Small intestine (tissue), 7 donors: ENCODE data around the gene KLHL5. TPM values are rescaled to one million over a fixed set of nuclear protein-coding genes. Genes with fewer than 3 reads are reported as not detected.

Experiments
- DNase-seq, 2 donors: peaks; one replicate each; pipeline versions ENCODE4 v3.0.0 to v3.0.0-alpha.2; 2013
- FAIRE-seq: peaks from 2 replicates; lab custom pipeline; 2012; peaks lifted over from hg19 to GRCh38; lab: Jason Lieb, UNC
- H3K27ac ChIP-seq, 3 donors: one replicate each; pipeline ENCODE4 v1.5.1; 2013; ENCODE audit warnings: low read length in 2 of 3, mild to moderate bottlenecking in 2 of 3, control low read depth in 1 of 3, inconsistent platforms in 1 of 3, low read depth in 1 of 3, moderate library complexity in 1 of 3
- H3K27me3 ChIP-seq, 3 donors: one replicate each; pipeline ENCODE4 v1.6.1; 2013; ENCODE audit warnings: low read length in 3 of 3, inconsistent platforms in 1 of 3; ENCODE audit not compliant: control insufficient read depth in 3 of 3, insufficient read depth in 3 of 3
- H3K36me3 ChIP-seq, 3 donors: one replicate each; pipeline ENCODE4 v1.6.1; 2013; ENCODE audit warnings: low read length in 3 of 3, inconsistent platforms in 1 of 3, low read depth in 1 of 3, mild to moderate bottlenecking in 1 of 3, moderate library complexity in 1 of 3; ENCODE audit not compliant: control insufficient read depth in 3 of 3, insufficient read depth in 2 of 3
- H3K4me1 ChIP-seq, 3 donors: one replicate each; pipeline ENCODE4 v1.6.1; 2013; ENCODE audit warnings: low read length in 2 of 3, inconsistent platforms in 1 of 3, low read depth in 1 of 3, mild to moderate bottlenecking in 1 of 3, moderate library complexity in 1 of 3; ENCODE audit not compliant: control insufficient read depth in 3 of 3, insufficient read depth in 2 of 3
- H3K4me3 ChIP-seq, 3 donors: one replicate each; pipeline ENCODE4 v1.5.1; 2013; ENCODE audit warnings: low read length in 3 of 3, control low read depth in 1 of 3, inconsistent platforms in 1 of 3, low read depth in 1 of 3, mild to moderate bottlenecking in 1 of 3, moderate library complexity in 1 of 3
- H3K9me3 ChIP-seq, 2 donors: one replicate each; pipeline ENCODE4 v1.6.1; 2013; ENCODE audit warnings: low read depth in 1 of 2, low read length in 1 of 2; ENCODE audit not compliant: control insufficient read depth in 2 of 2, insufficient read depth in 1 of 2
- WGBS, 3 donors: extraction: QIAGEN DNeasy Blood & Tissue Kit; methylation state at CpG; one replicate each; pipeline ENCODE4 v1.1.7; 2013; 5-methylcytosine and 5-hydroxymethylcytosine counted together
- polyA plus RNA-seq, 4 donors: library from polyadenylated mRNA; stranded (reverse) in 3 of 4; unstranded in 1 of 4; fragments of 200-250 nt in 3 of 4; fragments of 120-200 nt in 1 of 4; gene quantifications; one replicate each; pipeline versions ENCODE4 v1.2.1 to v1.2.3, GENCODE V29; 2013
- donor health status: healthy with polysubstance abuse.
- donor health status: control.
- donor health status: control.
- donor health status: Bipolar disorder and iron deficiency.
- donor health status: healthy.

Gene KLHL5
- polyA plus RNA-seq, 4 donors = 4.5 to 18.9 (median 9.3) TPM

GRCh38 chr4:39097290-39097689 is 35.3 kb downstream of the KLHL5 start:
- Histone ChIP-seq H3K9me3 (no peaks in the 10 kb centered on the region), H3K27ac (no peak overlapping the region), H3K36me3 (peaks cover 0 to 2% (median 0%) of the 10 kb centered on the region in 3 donors), H3K27me3 (no peaks in the 10 kb centered on the region), H3K4me1 (no peaks in the 10 kb centered on the region), H3K4me3 (no peak overlapping the region)
- 78 to 84% (median 79%) methylated on average over 5 of the region's 5 CpGs for WGBS, 3 donors
- FAIRE-seq = no peak
- no peak for DNase-seq

GRCh38 chr4:39102297-39102696 is 40.3 kb downstream of the KLHL5 start:
- no peaks in the 10 kb centered on the region for H3K27me3 ChIP-seq
- no peak for FAIRE-seq
- no peak overlapping the region for H3K4me3 ChIP-seq
- no peaks in the 10 kb centered on the region for H3K4me1 ChIP-seq
- 86 to 90% (median 90%) methylated on average over 7 of the region's 7 CpGs for WGBS, 3 donors
- peaks cover 0 to 4% of the 10 kb centered on the region in 2 donors for H3K9me3 ChIP-seq
- DNase-seq = no peak
- no peak overlapping the region for H3K27ac ChIP-seq
- H3K36me3 ChIP-seq = peaks cover 0 to 7% (median 6%) of the 10 kb centered on the region in 3 donors

GRCh38 chr4:39103291-39103690 is 41.3 kb downstream of the KLHL5 start:
- DNase-seq (no peak), FAIRE-seq (no peak)
- whole genome bisulfite sequencing, 3 donors = 94 to 97% (median 95%) methylated on average over 6 of the region's 6 CpGs
- Histone ChIP-seq H3K9me3 (peaks cover 0 to 4% of the 10 kb centered on the region in 2 donors), H3K36me3 (peaks cover 0 to 7% (median 6%) of the 10 kb centered on the region in 3 donors), H3K4me3 (no peak overlapping the region), H3K27ac (no peak overlapping the region), H3K4me1 (no peaks in the 10 kb centered on the region), H3K27me3 (no peaks in the 10 kb centered on the region)

- no peaks in the 10 kb centered on the region for H3K4me1 ChIP-seq
- H3K36me3 ChIP-seq = peaks cover 0 to 7% (median 6%) of the 10 kb centered on the region in 3 donors
- no peak overlapping the region for H3K4me3 ChIP-seq
- no peak overlapping the region for H3K27ac ChIP-seq
- FAIRE-seq (no peak), DNase-seq (no peak)
- WGBS, 3 donors = 94 to 95% (median 94%) methylated on average over 2 of the region's 2 CpGs
- H3K9me3 ChIP-seq = peaks cover 0 to 4% of the 10 kb centered on the region in 2 donors
- H3K27me3 ChIP-seq = no peaks in the 10 kb centered on the region
These were observed 42.2 kb downstream of the KLHL5 start for GRCh38 chr4:39104255-39104654.

GRCh38 chr4:39106011-39106410 is 44.0 kb downstream of the KLHL5 start:
- Histone ChIP-seq H3K9me3 (peaks cover 0 to 4% of the 10 kb centered on the region in 2 donors), H3K4me1 (no peaks in the 10 kb centered on the region), H3K27ac (no peak overlapping the region), H3K27me3 (no peaks in the 10 kb centered on the region), H3K4me3 (no peak overlapping the region), H3K36me3 (peaks cover 0 to 11% (median 6%) of the 10 kb centered on the region in 3 donors)
- WGBS, 3 donors = 96 to 100% (median 98%) methylated on average over 4 of the region's 4 CpGs
- FAIRE-seq (no peak), DNase-seq (no peak)

GRCh38 chr4:39114436-39114835 is 52.4 kb downstream of the KLHL5 start:
- Histone ChIP-seq H3K9me3 (no peaks in the 10 kb centered on the region), H3K4me1 (peaks cover 0 to 4% (median 0%) of the 10 kb centered on the region in 3 donors), H3K4me3 (no peak overlapping the region), H3K27ac (no peak overlapping the region), H3K36me3 (peaks cover 0 to 4% (median 0%) of the 10 kb centered on the region in 3 donors), H3K27me3 (no peaks in the 10 kb centered on the region)
- DNase-seq (no peak), FAIRE-seq (no peak)
- WGBS, 3 donors = 75 to 85% (median 83%) methylated on average over 2 of the region's 2 CpGs

GRCh38 chr4:39118034-39118658 is 56.1 kb downstream of the KLHL5 start:
- H3K9me3 ChIP-seq = no peaks in the 10 kb centered on the region
- DNase-seq (no peak), FAIRE-seq (no peak)
- WGBS, 3 donors = 90 to 94% (median 92%) methylated on average over 6 of the region's 6 CpGs
- H3K4me1 ChIP-seq = peaks cover 0 to 4% (median 0%) of the 10 kb centered on the region in 3 donors
- H3K27ac ChIP-seq = no peak overlapping the region
- no peak overlapping the region for H3K4me3 ChIP-seq
- H3K36me3 ChIP-seq = peaks cover 0 to 2% (median 0%) of the 10 kb centered on the region in 3 donors
- no peaks in the 10 kb centered on the region for H3K27me3 ChIP-seq

GRCh38 chr4:39120418-39120817 is 58.4 kb downstream of the KLHL5 start:
- peaks cover 0 to 2% (median 0%) of the 10 kb centered on the region in 3 donors for H3K36me3 ChIP-seq
- WGBS, 3 donors = 96 to 98% (median 97%) methylated on average over 1 of the region's 1 CpG
- DNase-seq (no peak), FAIRE-seq (no peak)
- no peaks in the 10 kb centered on the region for H3K27me3 ChIP-seq
- H3K27ac ChIP-seq = no peak overlapping the region
- peaks cover 0 to 4% (median 0%) of the 10 kb centered on the region in 3 donors for H3K4me1 ChIP-seq
- H3K9me3 ChIP-seq = no peaks in the 10 kb centered on the region
- no peak overlapping the region for H3K4me3 ChIP-seq
